HG02759 (cell line): Measurements from ENCODE around the gene PDPN.
"Not testable (repeated sequence)": the region's sequence is repeated elsewhere in the genome, so short reads cannot be mapped to it uniquely, and the experiment has no call there.

Experiments used
- ATAC-seq: cut with Tn5 transposase; IDR thresholded peaks from one replicate; pipeline ENCODE4 v1.9.1; 2021; ENCODE audit warnings: mild to moderate bottlenecking, moderate library complexity; ENCODE audit not compliant: unreplicated experiment

PDPN gene, protein sequence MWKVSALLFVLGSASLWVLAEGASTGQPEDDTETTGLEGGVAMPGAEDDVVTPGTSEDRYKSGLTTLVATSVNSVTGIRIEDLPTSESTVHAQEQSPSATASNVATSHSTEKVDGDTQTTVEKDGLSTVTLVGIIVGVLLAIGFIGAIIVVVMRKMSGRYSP

DNA sequence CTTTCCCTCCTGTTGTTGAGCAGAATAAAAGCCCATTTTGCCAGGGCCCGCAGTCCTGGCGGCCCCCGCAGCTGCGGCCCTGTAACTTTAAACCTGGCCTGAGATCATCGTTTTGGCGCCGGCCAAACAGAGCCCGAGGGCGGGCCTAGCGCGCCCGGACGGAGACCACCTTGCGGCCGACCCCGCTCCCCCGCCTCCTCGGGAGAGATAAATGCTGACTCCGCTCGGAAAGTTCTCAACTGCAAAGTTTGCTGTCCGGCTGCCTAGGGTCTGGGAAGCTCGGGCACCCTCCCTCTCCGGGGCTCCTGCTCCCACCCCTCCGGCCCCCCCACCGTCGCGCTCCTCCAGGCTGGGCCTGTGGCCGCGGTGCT is at the start of gene PDPN:
Gene PDPN, plus strand, starts transcription at position 238 of the 371 bp plus-strand sequence. CDS start 202 bp downstream, outside the sequence.
- no peak for ATAC-seq

DNA sequence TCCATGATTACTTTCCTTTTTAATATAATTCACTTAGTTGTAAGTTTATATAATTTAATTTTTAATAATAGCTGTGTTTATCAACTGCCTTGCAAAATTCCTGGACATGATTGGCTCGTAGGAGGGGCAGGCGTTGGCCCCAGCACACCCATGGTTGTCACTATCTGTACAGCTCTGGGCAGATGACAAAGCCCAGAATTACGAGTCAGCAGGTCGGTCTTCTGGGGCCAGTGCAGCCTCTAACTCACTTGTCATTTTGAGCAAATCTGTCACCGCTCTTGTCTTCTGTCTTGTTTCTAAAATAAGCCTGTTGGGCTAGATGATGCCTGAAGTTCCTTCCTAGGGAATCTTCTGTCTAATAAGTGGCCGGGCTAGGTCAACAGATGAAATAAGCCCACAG is 48.4 kb upstream of the PDPN start:
- no peak for ATAC-seq

DNA sequence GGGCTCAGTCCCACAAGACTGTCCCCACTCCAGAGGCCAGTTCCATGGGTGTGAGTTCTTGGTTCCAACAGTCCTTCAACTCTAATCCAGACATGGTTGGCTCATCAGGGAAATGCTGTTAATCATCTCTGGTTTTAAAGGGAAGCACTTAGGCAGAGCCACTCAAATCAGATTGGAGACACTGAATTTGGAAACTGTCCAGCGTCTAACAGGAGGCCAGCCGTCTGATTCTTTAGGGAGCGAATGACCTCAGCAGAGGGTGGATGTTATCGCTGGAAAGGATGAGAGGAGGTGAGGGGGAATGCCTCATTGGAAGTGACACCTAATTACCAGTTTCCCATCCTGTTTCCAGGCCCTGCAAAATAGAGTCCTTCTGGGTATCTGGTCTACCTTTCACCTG is 47.1 kb upstream of the PDPN start:
- no peak for ATAC-seq

DNA sequence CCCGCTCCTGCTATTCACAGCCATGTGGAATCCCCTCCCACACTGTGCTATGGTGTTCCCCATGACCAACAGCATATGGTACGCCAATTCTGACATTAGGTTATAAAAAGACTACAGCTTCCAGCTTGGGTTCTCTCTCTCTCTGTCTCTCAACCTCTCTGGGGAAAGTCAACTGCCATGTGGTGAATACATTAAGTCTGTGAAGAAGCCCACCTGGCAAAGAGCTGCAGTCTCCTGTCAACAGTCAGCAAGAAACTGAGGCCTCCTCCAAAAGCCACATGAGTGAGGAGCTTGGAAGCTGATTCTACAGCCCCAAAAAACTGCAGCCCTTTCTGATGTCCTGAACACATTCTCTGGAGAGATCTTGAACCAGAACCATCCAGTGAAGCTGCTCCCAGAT is 44.8 kb upstream of the PDPN start:
- no peak for ATAC-seq

DNA sequence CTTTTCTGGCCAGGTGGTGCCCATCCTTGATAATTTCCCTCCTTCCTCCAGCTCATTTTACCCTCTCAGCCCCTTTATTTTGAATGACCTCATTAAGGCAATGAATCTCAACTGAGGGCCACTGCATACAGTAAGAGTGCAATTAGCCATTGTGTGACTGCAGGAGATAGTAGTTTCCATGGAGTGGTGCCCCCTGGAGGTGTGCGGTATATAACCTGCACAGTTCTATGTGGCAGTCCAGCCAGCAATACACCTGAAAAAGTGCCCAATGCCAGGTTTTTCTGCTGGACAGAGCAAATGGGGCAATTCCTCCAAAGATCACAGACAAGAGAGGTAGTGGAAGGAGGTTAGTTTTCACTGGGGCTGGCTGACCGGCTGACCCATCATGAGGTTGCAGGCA is 43.9 kb upstream of the PDPN start:
- no peak for ATAC-seq

DNA sequence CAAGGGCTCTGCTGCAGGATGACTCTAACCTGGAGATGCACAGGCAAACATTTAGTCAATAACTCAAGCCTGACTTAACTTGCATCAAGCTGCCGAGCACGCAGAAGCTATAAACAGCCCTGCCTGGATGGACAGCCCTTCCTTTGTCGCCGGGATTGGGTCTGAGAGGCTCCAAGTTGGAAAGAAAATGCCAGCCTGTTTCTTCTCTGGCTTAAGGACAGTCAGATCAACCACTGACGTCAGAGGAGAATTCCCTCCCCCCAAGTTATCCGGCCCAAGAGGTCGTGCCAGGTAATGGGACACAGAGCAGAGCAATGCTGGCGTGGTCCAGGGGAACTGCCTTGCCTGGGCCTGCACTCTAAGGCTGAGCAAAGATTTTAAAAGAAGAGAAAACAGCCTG is 42.8 kb upstream of the PDPN start:
- no peak for ATAC-seq

DNA sequence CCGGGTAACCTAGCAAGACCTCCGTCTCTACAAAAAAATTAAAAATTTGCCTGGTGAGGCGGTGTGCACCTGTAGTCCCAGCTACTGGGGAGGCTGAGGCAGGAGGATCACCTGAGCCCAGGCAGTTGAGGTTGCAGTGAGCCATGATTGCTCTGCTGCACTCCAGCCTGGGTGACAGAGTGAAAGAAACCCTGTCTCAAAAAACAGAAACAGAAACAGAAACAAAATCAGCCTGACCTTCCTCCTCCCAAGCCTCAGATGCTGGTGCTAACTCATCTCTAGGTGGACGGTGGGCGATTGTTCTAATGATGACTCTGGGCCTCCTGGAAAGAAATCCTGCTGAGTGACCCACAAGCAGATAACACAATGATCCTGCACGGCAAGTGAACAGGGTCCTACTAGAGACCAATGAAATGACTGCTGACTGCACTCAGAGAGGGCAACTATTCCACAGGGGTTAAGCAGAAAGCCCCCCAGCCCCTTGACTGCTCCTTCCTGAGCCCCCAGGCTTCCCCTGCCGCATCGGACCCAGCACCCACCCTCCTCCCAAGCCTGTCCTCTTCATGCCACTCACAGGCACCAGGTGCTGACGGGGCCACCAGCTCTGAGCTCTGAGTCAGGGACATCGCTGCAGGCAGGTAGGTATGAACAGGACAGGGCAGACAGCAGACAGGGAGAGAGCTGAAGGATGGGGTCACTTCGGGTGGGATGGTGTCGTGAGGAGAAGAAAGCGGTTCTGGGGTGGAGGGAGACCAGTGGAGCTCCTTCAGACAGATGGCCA is 42.0 kb upstream of the PDPN start:
- ATAC-seq = no peak

DNA sequence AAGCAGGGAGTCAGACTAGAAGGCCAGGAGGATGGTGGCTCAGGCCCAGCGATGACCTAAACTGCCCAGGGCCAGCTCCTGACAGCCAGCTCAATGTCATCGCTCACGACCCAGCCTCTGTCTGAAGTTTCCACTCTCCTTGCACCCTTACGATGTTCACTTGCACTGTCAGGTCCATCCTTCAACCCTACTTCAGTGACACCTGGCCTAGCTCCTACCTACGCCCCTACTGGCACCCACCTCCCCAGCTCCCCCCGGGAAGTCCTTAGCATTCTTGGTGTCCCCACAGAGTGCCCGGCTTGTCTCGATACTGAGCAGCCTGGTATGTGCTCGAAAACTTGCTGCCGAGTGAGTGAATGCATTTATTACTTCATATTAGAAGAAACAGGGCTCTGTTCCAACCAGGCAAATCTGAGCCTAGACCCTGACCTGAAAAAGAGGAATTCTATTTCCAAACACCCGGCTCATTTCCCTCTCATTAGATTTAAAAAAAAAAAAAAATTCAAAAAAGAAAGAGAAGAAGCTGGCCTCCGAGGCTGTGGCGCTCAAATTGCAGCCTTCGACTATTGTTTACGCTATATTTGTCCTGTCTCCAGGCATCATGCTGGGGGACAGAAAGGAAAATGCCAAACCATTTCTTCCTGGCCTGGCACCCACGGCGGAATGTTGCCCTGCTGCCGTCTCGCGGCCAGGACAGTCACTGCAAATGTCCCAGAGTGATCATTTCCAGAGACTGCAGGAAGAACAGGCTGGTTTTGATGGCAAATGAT is 40.0 kb upstream of the PDPN start:
- ATAC-seq = no peak

DNA sequence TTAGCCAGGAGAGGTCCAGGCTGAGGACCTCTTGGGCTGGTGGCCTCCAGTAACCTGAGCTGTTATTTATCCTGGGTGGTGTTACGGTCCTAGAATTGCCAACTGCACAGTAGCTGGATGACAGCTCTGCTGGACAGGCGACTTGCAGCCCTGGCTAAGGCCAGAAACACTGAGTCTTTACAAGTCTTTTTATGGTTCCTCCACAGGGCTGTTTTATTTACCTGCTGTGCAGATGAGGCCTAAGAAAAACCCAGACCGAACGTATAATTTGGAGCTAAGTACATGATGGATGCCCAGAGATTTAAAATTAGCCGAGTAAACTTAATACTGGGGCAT is 39.4 kb upstream of the PDPN start:
- ATAC-seq = no peak

DNA sequence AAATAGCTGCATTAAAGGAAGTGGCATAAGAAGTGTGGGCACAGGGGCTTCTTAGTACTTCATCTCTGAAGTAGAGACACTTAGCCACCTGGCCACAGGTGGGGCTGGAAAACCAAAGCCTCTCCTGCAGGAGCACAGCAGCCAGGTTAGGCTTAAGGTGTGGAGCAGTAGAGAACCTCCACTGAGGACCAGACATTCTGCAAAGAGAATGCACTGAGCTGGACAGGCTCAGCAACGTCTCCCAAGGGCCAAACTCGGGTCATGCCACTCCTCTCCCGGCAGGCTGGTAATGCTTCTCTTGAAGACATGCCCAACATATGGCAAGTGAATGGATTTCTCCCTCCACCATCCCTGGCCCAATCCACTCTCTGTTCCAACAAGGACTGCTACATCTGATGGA is 36.8 kb upstream of the PDPN start:
- no peak for ATAC-seq

DNA sequence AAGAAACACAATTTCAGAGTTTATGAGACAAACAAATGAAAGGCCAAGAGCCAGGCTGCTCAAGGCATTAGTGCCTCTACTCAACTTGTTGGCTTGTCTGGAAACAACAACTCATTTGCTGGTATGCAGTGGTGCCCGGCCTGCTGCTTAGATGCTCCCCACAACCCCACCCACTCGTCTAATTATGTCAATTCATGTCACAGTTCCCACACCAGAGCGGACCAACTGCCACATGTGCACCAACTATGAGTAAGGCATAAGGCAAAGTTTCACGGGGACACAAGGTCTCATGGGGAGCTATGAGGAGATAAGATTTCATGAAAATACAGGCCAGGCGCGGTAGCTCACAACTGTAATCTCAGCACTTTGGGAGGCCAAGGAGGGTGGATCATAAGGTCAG is 35.4 kb upstream of the PDPN start:
- no peak for ATAC-seq

DNA sequence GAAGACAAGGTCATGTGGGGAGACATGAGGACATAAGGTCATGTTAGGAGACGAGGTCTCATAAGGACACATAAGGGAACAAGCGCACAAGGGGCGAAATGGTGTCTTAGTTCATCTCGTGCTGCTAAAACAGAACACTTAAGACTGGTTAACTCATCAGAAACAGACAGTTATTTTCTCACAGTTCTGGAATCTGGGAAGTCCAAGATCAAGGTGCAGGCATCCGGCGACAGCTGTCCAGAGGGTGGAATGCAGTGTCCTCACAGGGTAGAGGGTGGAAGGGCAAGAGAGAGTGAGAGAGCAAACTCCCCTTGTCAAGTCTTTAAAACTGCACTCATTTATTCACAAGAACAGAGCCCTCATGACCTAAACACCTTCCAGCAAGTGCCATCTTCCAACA is 34.6 kb upstream of the PDPN start:
- no peak for ATAC-seq

DNA sequence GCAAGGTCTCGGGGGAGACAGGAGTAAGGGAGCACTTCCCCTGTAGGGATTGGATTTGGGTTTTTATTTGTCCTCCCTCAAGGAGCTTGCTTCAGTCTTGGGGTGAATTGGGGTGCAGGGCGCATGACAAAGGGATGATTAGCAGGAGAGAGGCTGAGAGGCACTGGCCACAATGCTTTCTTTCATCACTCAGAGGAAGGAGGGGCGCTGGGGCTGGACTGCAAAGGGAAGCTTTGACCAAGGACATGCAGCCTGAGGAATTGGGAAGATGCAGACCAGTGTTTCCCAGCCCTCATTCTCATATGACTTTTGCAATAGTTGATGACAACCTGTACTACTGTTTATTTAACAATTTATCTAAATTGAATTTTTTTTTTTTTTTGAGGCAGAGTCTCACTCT is 34.1 kb upstream of the PDPN start:
- ATAC-seq = no peak

DNA sequence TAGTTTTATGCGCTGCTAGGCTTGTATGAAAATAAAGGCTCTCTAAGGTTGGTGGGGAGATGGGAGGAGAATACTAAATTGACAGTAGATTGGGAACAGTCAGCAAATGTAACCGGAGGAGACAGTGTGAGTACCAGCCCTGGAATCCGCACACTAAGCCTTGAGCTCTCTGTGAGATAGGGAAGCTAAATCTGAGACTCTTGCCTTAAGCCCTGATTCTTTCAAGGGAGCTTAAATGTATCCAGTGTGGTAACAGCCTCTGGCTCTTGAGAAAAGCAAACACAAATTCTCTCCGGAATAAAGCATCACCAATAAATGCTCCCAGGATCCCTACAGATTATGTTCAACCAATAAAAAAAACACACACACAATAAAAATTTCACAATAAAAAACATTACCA is 33.0 kb upstream of the PDPN start:
- ATAC-seq = no peak

DNA sequence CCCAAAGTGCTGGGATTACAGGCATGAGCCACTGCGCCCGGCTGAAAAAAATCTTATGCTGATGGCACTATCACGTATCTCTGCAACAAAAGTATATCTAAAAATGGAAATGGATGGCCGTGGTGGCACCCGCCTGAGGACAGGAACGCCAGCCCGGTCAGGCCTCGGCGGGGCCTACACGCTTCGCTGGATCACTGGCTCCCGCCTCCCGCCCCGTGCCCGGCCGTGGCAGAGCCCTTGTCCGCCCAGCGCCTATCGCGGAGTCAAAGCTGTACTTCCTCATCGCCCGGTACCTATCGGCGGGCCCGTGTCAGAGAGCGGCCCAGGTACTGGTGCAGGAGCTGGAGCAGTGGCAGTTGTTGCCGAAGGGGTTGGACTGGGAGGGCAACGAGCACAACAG is 28.8 kb upstream of the PDPN start:
- no peak for ATAC-seq

DNA sequence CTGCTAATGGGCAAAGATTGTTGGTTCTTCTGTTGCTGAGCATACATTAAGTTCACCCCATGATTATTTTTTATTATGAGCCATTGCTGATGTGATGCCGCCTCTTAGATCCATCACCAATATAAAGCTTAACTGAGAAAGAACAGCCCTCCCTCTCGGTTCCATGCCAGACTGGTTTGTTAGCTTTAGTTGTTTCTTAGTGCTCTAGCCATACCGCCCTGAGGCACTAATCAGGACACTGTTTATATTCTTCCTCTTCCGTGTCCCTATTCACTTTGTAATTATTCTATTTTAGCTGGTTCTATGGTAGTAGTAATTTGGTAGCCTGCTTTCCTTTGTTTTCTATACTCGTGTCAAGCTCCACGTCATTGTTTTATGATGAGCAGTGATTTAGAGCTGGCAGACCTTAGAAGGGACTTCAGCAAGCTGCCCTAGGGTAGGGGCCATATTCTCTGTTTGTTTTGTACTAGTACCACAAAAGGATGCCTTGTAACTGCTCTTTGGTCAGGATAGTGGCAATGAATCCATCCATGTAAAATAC is 27.3 kb upstream of the PDPN start:
- ATAC-seq = no peak

DNA sequence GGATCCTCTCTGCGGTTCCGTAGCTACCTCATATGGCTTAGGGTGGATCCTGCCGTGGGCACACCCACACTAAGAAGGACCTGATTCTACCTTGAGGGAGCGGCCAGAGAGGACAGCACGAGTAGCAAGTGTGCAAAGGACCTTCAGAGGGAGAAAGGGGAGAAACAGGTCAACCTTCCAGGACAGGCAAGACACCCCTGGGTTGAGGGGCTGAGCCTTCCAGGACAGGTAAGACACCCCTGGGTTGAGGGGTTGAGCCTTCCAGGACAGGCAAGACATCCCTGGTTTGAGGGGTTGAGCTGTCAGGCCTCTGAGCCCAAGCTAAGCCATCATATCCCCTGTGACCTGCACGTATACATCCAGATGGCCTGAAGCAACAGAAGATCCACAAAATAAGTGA is 23.1 kb upstream of the PDPN start:
- no peak for ATAC-seq

DNA sequence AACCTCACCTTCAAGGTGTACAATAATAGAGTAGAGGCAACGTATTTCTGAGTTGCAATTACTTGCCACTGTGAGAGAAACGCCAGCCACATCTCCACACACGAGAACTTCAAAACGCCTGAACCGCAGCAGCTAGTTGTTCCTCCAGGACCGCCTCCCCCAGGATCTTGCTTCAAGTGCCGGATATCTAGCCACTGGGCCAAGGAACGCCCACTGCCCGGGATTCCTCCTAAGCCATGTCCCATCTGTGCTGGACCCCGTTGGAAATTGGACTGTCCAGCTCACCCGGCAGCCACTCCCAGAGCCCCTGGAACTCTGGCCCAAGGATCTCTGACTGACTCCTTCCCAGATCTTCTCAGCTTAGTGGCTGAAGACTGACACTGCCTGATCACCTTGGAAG is 20.7 kb upstream of the PDPN start:
- not testable (repeated sequence) for ATAC-seq

DNA sequence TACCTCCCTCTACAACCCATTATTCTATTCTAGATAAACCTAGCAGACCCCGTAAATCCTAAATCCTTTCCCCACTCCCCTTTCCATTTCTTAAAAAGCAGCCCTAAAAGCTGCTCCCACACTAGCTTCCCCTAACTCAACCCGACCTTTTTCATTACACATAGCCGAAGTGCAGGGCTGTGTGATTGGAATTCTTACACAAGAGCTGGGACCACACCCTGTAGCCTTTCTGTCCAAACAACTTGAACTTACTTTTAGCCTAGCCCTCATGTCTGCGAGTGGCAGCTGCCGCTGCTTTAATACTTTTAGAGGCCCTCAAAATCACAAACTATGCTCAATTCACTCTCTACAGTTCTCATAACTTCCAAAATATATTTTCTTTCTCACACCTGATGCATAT is 19.6 kb upstream of the PDPN start:
- ATAC-seq = no peak

DNA sequence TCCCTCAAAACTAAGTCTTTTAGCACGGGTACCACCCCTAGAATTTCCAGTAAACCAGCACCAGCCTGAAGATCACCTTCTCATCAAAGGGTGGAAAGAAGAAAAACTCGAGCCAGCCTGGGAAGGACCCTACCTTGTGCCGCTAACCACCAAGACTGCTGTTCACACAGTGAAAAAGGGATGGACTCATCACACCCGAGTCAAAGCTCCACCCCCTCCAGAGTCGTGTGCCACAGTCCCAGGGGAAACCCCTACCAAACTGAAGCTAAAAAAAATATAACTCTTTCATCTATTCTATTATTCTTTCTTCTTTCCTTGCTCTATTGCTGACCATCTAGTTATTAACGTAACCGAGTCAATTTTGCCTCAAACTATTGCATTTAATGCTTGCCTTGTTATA is 13.2 kb upstream of the PDPN start:
- ATAC-seq = not testable (repeated sequence)

DNA sequence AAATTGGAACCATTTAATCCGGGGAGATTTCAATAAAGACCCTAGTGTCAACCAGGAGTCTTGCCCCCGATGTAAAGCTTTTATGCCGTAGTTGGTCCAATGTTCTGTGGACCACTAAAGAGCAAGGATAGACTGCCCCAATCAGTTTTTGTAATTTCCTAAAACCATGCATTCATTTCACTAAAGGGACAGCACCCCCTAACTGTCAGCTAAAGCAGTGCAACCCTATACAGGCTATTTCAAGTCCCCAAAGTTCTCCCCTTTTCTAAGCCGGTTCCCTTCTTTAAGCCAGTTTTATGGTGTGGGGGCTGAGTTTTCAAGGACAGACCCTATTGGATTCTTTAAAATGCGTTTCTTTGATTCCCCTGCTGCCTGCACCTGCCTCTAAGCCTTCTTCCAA is 12.7 kb upstream of the PDPN start:
- ATAC-seq = no peak

DNA sequence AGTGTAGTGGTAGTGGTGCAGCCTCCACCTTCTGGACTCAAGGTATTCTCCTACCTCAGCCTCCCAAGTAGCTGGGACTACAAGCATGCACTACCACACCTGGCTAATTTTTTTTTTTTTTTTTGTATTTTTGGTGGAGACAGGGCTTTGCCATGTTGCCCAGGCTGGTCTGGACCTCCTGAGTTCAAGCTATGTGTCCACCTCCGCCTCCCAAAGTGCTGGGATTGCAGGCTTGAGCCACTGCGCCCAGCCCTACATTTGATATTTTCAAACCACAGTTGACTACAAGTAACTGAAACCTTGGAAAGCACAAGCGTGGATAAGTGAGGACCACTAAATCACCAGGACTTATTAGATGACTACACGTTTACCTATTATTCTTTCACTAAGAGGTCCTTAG is 10.0 kb upstream of the PDPN start:
- ATAC-seq = no peak
